Ishikawa (cell line): ENCODE data around the gene HPCAL4.

Experiments used
- CEBPB ChIP-seq: IDR thresholded peaks from 2 replicates; pipeline ENCODE4 v1.6.1; 2012
- CREB1 ChIP-seq: IDR thresholded peaks from 2 replicates; pipeline ENCODE4 v1.6.1; 2012; ENCODE audit warnings: low read depth
- EGR1 ChIP-seq: IDR thresholded peaks from 2 replicates; pipeline ENCODE4 v1.6.1; 2012
- EP300 ChIP-seq: IDR thresholded peaks from 2 replicates; pipeline ENCODE4 v1.6.1; 2012; ENCODE audit warnings: borderline replicate concordance
- FOXM1 ChIP-seq: IDR thresholded peaks from 2 replicates; pipeline ENCODE4 v1.6.1; 2012; ENCODE audit warnings: low read depth, borderline replicate concordance
- MAX ChIP-seq: IDR thresholded peaks from 2 replicates; pipeline ENCODE4 v1.6.1; 2012
- NFIC ChIP-seq: IDR thresholded peaks from 2 replicates; pipeline ENCODE4 v1.6.1; 2012
- RAD21 ChIP-seq: IDR thresholded peaks from 2 replicates; pipeline ENCODE4 v1.6.1; 2012; ENCODE audit warnings: low read depth
- TAF1 ChIP-seq: IDR thresholded peaks from 2 replicates; pipeline ENCODE4 v1.6.1; 2012; ENCODE audit warnings: low read depth, mild to moderate bottlenecking
- TCF12 ChIP-seq: IDR thresholded peaks from 2 replicates; pipeline ENCODE4 v1.6.1; 2012; ENCODE audit warnings: low read depth
- TEAD4 ChIP-seq: IDR thresholded peaks from 2 replicates; pipeline ENCODE4 v1.6.1; 2012
- YY1 ChIP-seq: IDR thresholded peaks from 2 replicates; pipeline ENCODE4 v1.6.1; 2012; ENCODE audit warnings: low read depth
- ZBTB7A ChIP-seq: IDR thresholded peaks from 2 replicates; pipeline ENCODE4 v1.6.1; 2012; ENCODE audit warnings: low read depth
- TF ChIP-seq, protein P1 (sequence below): IDR thresholded peaks from 2 replicates; pipeline ENCODE4 v1.6.1; 2012; ENCODE audit warnings: low read depth, mild to moderate bottlenecking
- TF ChIP-seq, protein P2 (sequence below): IDR thresholded peaks from 2 replicates; pipeline ENCODE4 v1.6.1; 2012

HPCAL4 gene

DNA sequence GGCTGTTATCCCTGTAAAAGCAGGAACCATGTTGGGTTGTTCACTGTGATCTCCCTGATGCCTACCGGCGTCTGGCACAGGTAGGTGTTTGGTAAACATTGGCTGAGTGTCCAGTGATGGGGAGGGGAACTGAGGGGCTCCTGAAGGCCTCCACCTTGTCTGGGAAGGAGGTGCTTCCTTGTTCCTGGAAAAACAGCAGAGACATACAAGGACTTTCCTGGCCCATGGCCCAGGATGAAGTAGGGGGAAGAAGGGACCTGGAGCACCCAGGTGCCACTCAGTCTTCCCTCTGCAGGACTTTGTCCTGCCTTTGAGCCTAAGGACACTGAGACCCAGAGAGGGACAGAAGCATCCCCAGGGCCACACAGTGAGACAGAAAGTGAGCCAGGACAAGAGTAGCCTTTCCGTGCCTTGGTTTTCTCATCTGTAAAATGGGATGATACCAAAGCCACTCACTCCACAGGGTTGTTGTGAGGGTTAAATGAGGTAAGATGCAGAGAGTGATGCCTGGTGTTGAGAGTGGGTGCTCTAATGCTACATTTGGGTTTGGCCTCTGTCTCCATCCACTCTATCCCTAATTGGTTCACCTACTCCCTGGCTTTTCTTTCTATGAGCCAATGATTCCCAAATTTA lies 45.7 kb downstream of the HPCAL4 start:
- TF ChIP-seq TAF1 (no peak), YY1 (no peak), CEBPB (no peak), EGR1 (no peak), NFIC (no peak), ZBTB7A (no peak), TEAD4 (no peak)
- TF ChIP-seq, protein P1, sequence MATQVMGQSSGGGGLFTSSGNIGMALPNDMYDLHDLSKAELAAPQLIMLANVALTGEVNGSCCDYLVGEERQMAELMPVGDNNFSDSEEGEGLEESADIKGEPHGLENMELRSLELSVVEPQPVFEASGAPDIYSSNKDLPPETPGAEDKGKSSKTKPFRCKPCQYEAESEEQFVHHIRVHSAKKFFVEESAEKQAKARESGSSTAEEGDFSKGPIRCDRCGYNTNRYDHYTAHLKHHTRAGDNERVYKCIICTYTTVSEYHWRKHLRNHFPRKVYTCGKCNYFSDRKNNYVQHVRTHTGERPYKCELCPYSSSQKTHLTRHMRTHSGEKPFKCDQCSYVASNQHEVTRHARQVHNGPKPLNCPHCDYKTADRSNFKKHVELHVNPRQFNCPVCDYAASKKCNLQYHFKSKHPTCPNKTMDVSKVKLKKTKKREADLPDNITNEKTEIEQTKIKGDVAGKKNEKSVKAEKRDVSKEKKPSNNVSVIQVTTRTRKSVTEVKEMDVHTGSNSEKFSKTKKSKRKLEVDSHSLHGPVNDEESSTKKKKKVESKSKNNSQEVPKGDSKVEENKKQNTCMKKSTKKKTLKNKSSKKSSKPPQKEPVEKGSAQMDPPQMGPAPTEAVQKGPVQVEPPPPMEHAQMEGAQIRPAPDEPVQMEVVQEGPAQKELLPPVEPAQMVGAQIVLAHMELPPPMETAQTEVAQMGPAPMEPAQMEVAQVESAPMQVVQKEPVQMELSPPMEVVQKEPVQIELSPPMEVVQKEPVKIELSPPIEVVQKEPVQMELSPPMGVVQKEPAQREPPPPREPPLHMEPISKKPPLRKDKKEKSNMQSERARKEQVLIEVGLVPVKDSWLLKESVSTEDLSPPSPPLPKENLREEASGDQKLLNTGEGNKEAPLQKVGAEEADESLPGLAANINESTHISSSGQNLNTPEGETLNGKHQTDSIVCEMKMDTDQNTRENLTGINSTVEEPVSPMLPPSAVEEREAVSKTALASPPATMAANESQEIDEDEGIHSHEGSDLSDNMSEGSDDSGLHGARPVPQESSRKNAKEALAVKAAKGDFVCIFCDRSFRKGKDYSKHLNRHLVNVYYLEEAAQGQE: no peak

- TF ChIP-seq TAF1 (no peak), RAD21 (no peak), MAX (no peak), NFIC (no peak), YY1 (no peak), EP300 (no peak)
- TF ChIP-seq, protein P1: no peak
Measured at GRCh38 chr1:39643705-39644104, 47.5 kb downstream of the HPCAL4 start.

DNA sequence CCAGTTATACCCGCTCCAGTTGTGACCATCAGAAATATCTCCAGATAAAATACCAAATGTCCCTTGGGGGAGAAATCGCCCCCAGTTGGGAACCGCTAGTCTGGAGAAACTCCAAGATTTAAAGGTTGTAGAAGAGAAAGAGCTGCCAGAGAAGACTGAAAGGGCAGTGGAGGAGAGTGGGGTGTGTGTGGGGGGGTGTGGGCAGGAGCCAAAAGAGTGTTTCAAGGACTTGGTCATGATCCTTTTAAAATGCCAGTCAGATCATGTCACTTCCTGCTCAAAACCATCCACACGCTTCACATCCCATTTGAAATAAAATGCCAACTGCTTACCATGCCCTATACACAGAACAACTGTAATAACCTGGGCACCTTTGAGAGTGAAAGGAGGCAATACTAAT lies 48.4 kb downstream of the HPCAL4 start:
- no peak for TF ChIP-seq TCF12
- TF ChIP-seq YY1: no peak
- no peak for TF ChIP-seq ZBTB7A
- TF ChIP-seq RAD21: no peak
- TF ChIP-seq, protein P1: no peak
- no peak for TF ChIP-seq CREB1
- TF ChIP-seq TAF1: no peak

DNA sequence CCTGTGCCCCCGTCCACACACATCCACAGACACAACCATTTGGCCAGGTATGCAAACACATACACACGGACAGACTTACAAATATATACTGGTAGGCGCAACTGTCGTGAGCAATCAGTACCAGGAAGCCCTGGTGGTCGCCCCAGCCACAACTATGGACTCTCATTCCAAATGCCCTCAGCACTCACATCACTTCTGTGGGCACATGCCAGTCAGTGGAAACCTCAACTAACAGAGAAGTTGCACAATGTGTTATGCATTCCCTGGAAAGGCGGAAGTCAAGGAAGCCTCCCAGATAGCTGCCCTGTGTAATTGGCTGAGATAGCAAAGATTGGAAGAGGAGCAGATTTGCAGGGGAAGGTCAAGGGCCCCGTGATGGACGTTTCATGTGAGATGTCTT lies 50.4 kb downstream of the HPCAL4 start:
- TF ChIP-seq CREB1 (no peak), FOXM1 (no peak)

DNA sequence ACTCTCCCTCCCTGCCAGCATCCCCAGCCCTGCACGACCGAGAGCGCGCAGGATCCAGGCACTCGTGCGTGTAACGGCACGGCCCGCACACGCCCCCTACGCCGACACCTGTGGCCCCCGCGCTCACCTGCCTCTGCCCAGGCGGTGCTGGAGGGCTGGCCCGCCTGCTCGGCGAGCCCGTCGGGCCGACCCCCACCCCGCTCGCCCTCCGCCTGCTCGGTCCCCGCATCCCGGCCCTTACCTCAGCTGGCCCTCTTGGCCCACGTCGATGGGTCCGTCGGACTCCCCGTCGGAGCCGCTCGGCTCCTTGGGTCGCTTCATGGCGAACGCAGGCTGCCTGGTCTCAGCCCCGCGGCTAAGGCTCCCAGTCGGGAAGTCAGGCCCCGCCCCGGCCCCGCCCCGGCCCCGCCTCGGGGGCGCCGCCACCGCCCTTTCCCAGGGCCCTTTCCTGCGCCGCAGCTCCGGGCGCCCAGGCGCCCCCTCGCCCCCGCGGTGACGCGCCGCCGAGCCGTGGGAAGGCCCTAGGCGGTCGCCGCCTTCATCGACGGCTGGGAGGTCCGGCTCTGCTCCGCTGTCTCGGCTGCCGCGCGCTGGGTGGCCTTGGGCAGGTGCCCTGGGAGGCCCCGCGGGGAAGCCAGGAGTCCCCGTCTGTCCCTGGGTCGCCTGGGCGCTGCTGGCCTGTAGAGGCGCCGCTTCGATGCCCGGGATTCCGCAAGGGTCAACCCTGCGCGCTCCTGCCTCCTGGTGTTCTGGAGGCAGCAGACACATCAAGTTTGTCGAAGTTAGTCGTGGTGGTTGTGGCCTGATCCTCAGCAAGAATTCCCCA lies 51.7 kb downstream of the HPCAL4 start, which contains the start of gene HEYL:
Gene HEYL (minus strand): TSS at position 339 of the 826 bp plus-strand sequence. CDS start 18 bp downstream, at position 321.
- TF ChIP-seq ZBTB7A (peak; percentile 88), RAD21 (peak; percentile 25; the same call in 1 of the 2 replicates), YY1 (peak; percentile 21; the same call in 1 of the 2 replicates), TCF12 (no peak; the same call in 1 of the 2 replicates), MAX (peak; percentile 37), TEAD4 (peak; percentile 29; the same call in 1 of the 2 replicates), TAF1 (0 out of 2 replicates have a peak, but pooled peaks have one; percentile 40), EGR1 (peak; percentile 73), EP300 (no peak)

DNA sequence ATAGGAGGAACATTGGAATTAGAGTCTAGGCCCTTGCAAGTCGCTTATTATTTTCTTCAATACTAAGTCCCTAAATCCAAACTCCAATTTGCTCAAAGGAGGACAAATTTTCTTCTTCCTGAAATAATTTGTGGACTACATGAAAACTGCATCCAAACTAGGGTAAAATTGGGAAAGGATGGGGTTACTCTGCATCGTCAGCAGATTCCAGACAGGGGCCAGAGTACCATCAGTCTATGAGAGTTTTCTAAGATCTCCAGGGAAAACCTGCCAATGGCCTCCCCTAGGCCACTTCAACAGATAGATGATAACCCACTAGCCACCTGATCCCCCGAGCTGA lies 52.3 kb downstream of the HPCAL4 start:
- TF ChIP-seq CREB1: no peak
- TF ChIP-seq MAX: no peak
- TF ChIP-seq RAD21: no peak
- TF ChIP-seq TAF1: no peak
- no peak for TF ChIP-seq EGR1
- no peak for TF ChIP-seq YY1
- TF ChIP-seq EP300: no peak
- TF ChIP-seq, protein P2, sequence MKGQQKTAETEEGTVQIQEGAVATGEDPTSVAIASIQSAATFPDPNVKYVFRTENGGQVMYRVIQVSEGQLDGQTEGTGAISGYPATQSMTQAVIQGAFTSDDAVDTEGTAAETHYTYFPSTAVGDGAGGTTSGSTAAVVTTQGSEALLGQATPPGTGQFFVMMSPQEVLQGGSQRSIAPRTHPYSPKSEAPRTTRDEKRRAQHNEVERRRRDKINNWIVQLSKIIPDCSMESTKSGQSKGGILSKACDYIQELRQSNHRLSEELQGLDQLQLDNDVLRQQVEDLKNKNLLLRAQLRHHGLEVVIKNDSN: no peak
- TF ChIP-seq FOXM1: no peak
- TF ChIP-seq TCF12: no peak
- TF ChIP-seq CEBPB: no peak
- no peak for TF ChIP-seq ZBTB7A
- TF ChIP-seq NFIC: no peak
- TF ChIP-seq TEAD4: no peak
- TF ChIP-seq, protein P1: no peak
